ENCODE results near the gene ASB8.

ASB8 gene

GRCh38 chr12:48192861-48193260, 35.5 kb upstream of the ASB8 start:
- no peak overlapping the region for H3K9ac ChIP-seq (ENCODE audit: low read length)
- H2AFZ ChIP-seq (ENCODE audit: low read depth, low read length, severe bottlenecking): no peak overlapping the region
- no peaks in the 10 kb centered on the region for H3K79me2 ChIP-seq (ENCODE audit: insufficient read depth, low read length)
- no peak overlapping the region for H3K4me2 ChIP-seq (ENCODE audit: low read depth, low read length, poor library complexity, severe bottlenecking)
- H3F3A ChIP-seq (ENCODE audit: insufficient read depth): no peaks in the 10 kb centered on the region
- no peaks in the 10 kb centered on the region for H3K36me3 ChIP-seq (ENCODE audit: low read length)
- H3K27me3 ChIP-seq (ENCODE audit: low read length): no peaks in the 10 kb centered on the region
- H3K4me3 ChIP-seq (ENCODE audit: insufficient read depth, low read length, poor library complexity, severe bottlenecking): no peak overlapping the region
- TF ChIP-seq CTCF (IDR thresholded peaks at IDR 0.05; ENCODE audit: insufficient read depth, low read length, poor library complexity, severe bottlenecking) (no peak), EZH2phosphoT487 (conservative IDR thresholded peaks at IDR 0.05; ENCODE audit: low read length) (no peak)
- no peaks in the 10 kb centered on the region for H3K9me3 ChIP-seq (ENCODE audit: insufficient read depth, low read length)
- H3K27ac ChIP-seq (ENCODE audit: low read depth, low read length): no peak overlapping the region
- no peaks in the 10 kb centered on the region for H4K20me1 ChIP-seq (ENCODE audit: low read depth, low read length)
- no peaks in the 10 kb centered on the region for H3K9me2 ChIP-seq (replicated peaks; ENCODE audit: insufficient read depth, low read length)

DNA sequence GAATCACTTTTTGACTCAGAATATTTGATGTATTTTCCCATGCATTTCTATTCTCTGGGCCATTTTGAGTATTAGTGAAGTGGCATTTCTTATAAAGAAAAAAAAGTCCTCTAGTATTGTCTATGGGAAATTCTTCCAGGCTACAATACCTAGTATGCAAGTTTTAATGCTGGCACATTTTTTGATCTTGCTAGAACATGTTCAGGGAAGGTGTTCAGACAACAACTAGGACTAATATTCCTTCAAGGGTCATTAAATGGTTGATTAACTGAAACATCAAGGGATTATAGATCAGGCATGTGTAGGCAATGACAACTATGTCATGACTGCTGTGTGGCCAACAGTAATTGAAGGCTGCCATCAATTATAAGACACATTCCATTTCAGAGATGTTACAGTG, 33.8 kb upstream of the ASB8 start:
- no peak overlapping the region for H3K4me3 ChIP-seq (ENCODE audit: insufficient read depth, low read length, poor library complexity, severe bottlenecking)
- no peaks in the 10 kb centered on the region for H3K36me3 ChIP-seq (ENCODE audit: low read length)
- no peaks in the 10 kb centered on the region for H3F3A ChIP-seq (ENCODE audit: insufficient read depth)
- H3K9me2 ChIP-seq (replicated peaks; ENCODE audit: insufficient read depth, low read length): no peaks in the 10 kb centered on the region
- H2AFZ ChIP-seq (ENCODE audit: low read depth, low read length, severe bottlenecking): no peak overlapping the region
- no peaks in the 10 kb centered on the region for H3K27me3 ChIP-seq (ENCODE audit: low read length)
- no peaks in the 10 kb centered on the region for H3K79me2 ChIP-seq (ENCODE audit: insufficient read depth, low read length)
- H3K27ac ChIP-seq (ENCODE audit: low read depth, low read length): no peak overlapping the region
- no peaks in the 10 kb centered on the region for H4K20me1 ChIP-seq (ENCODE audit: low read depth, low read length)
- H3K9ac ChIP-seq (ENCODE audit: low read length): no peak overlapping the region
- no peak overlapping the region for H3K4me2 ChIP-seq (ENCODE audit: low read depth, low read length, poor library complexity, severe bottlenecking)
- no peaks in the 10 kb centered on the region for H3K9me3 ChIP-seq (ENCODE audit: insufficient read depth, low read length)
- TF ChIP-seq CTCF (IDR thresholded peaks at IDR 0.05; ENCODE audit: insufficient read depth, low read length, poor library complexity, severe bottlenecking) (no peak), EZH2phosphoT487 (conservative IDR thresholded peaks at IDR 0.05; ENCODE audit: low read length) (no peak)

- H3K27me3 ChIP-seq (ENCODE audit: low read length): no peaks in the 10 kb centered on the region
Measured at GRCh38 chr12:48189331-48190125, 32.2 kb upstream of the ASB8 start.

More at GRCh38 chr12:48189331-48190125, 32.2 kb upstream of the ASB8 start:
- TF ChIP-seq CTCF (IDR thresholded peaks at IDR 0.05; ENCODE audit: insufficient read depth, low read length, poor library complexity, severe bottlenecking) (peak; percentile 81), EZH2phosphoT487 (conservative IDR thresholded peaks at IDR 0.05; ENCODE audit: low read length) (no peak)
- H3K36me3 ChIP-seq (ENCODE audit: low read length): no peaks in the 10 kb centered on the region
- no peak overlapping the region for H3K4me2 ChIP-seq (ENCODE audit: low read depth, low read length, poor library complexity, severe bottlenecking)
- no peaks in the 10 kb centered on the region for H3K79me2 ChIP-seq (ENCODE audit: insufficient read depth, low read length)
- H3K9me2 ChIP-seq (replicated peaks; ENCODE audit: insufficient read depth, low read length): no peaks in the 10 kb centered on the region
- H3F3A ChIP-seq (ENCODE audit: insufficient read depth): no peaks in the 10 kb centered on the region
- H3K9ac ChIP-seq (ENCODE audit: low read length): no peak overlapping the region
- H3K9me3 ChIP-seq (ENCODE audit: insufficient read depth, low read length): no peaks in the 10 kb centered on the region
- H3K27ac ChIP-seq (ENCODE audit: low read depth, low read length): no peak overlapping the region
- H2AFZ ChIP-seq (ENCODE audit: low read depth, low read length, severe bottlenecking): no peak overlapping the region
- no peak overlapping the region for H3K4me3 ChIP-seq (ENCODE audit: insufficient read depth, low read length, poor library complexity, severe bottlenecking)
- H4K20me1 ChIP-seq (ENCODE audit: low read depth, low read length): no peaks in the 10 kb centered on the region
